Suprapubic skin (tissue), 4 donors: ENCODE measurements around the gene SSR1. TPM values are rescaled to one million over a fixed set of nuclear protein-coding genes. Genes with fewer than 3 reads are reported as not detected.

ENCODE experiments used
- DNase-seq, 2 donors: peaks; one replicate each; pipeline ENCODE4 v3.0.0-alpha.2; 2019; ENCODE audit warnings: low spot score in 2 of 2
- H3K27ac ChIP-seq: fragments of 200-600 bp; sonication (generic); one replicate; pipeline ENCODE4 v1.5.1; 2019
- H3K27me3 ChIP-seq: fragments of 200-600 bp; sonication (generic); one replicate; pipeline ENCODE4 v1.5.1; 2019
- H3K36me3 ChIP-seq: fragments of 200-600 bp; sonication (generic); one replicate; pipeline ENCODE4 v1.5.1; 2019
- H3K4me1 ChIP-seq: fragments of 200-600 bp; sonication (generic); one replicate; pipeline ENCODE4 v1.5.1; 2019
- H3K4me3 ChIP-seq: fragments of 200-600 bp; sonication (generic); one replicate; pipeline ENCODE4 v1.5.1; 2019; ENCODE audit warnings: mild to moderate bottlenecking
- H3K9me3 ChIP-seq: fragments of 200-600 bp; sonication (generic); one replicate; pipeline ENCODE4 v1.5.1; 2019
- EP300 ChIP-seq: sonication (generic); formaldehyde crosslinking; IDR thresholded peaks from one replicate; pipeline ENCODE4 v1.6.1; 2017; ENCODE audit warnings: antibody characterized with exemption
- POLR2A ChIP-seq, 2 donors: fragments of 450-650 bp; IDR thresholded peaks; one replicate each; pipeline ENCODE4 v1.6.1; 2017; ENCODE audit warnings: antibody characterized with exemption in 2 of 2, mild to moderate bottlenecking in 2 of 2, moderate library complexity in 2 of 2
- POLR2AphosphoS5 ChIP-seq, 3 donors: sonication (generic); formaldehyde crosslinking; IDR thresholded peaks; one replicate each; pipeline ENCODE4 v1.6.1; 2017; ENCODE audit warnings: antibody characterized with exemption in 3 of 3
- WGBS: methylation state at CpG from one replicate; pipeline ENCODE4 v1.1.5; 2018; 5-methylcytosine and 5-hydroxymethylcytosine counted together
- total RNA-seq, 4 donors: library from RNA; depleted of rRNA; stranded (reverse); fragments of >200 nt; gene quantifications; one replicate each; pipeline ENCODE4 v1.1.0, GENCODE V29; 2016
- TF ChIP-seq, protein P1 (sequence below), 2 donors: fragments of 200-600 bp in 1 of 2; fragments of 450-650 bp in 1 of 2; sonication (generic) in 1 of 2; IDR thresholded peaks; one replicate each; pipeline ENCODE4 v1.5.1; 2016 to 2019; ENCODE audit warnings: antibody characterized with exemption in 2 of 2, mild to moderate bottlenecking in 1 of 2, moderate library complexity in 1 of 2

Gene SSR1
- total RNA-seq, 4 donors from 2014 or later = 28.9 to 74.6 (median 39.2) TPM

- no peaks in the 10 kb centered on the region for H3K27me3 ChIP-seq
- WGBS = 73% methylated on average over 5 of the region's 5 CpGs
- peaks cover 26% of the 10 kb centered on the region for H3K36me3 ChIP-seq
- TF ChIP-seq, protein P1, sequence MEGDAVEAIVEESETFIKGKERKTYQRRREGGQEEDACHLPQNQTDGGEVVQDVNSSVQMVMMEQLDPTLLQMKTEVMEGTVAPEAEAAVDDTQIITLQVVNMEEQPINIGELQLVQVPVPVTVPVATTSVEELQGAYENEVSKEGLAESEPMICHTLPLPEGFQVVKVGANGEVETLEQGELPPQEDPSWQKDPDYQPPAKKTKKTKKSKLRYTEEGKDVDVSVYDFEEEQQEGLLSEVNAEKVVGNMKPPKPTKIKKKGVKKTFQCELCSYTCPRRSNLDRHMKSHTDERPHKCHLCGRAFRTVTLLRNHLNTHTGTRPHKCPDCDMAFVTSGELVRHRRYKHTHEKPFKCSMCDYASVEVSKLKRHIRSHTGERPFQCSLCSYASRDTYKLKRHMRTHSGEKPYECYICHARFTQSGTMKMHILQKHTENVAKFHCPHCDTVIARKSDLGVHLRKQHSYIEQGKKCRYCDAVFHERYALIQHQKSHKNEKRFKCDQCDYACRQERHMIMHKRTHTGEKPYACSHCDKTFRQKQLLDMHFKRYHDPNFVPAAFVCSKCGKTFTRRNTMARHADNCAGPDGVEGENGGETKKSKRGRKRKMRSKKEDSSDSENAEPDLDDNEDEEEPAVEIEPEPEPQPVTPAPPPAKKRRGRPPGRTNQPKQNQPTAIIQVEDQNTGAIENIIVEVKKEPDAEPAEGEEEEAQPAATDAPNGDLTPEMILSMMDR (IDR thresholded peaks at IDR 0.05) = no peak
- H3K4me1 ChIP-seq = peaks cover 47% of the 10 kb centered on the region
- no peak overlapping the region for H3K4me3 ChIP-seq
- H3K27ac ChIP-seq = no peak overlapping the region
- no peaks in the 10 kb centered on the region for H3K9me3 ChIP-seq
- DNase-seq = no peak
Observed at GRCh38 chr6:7239590-7239948, 73.4 kb downstream of the SSR1 start.

DNA sequence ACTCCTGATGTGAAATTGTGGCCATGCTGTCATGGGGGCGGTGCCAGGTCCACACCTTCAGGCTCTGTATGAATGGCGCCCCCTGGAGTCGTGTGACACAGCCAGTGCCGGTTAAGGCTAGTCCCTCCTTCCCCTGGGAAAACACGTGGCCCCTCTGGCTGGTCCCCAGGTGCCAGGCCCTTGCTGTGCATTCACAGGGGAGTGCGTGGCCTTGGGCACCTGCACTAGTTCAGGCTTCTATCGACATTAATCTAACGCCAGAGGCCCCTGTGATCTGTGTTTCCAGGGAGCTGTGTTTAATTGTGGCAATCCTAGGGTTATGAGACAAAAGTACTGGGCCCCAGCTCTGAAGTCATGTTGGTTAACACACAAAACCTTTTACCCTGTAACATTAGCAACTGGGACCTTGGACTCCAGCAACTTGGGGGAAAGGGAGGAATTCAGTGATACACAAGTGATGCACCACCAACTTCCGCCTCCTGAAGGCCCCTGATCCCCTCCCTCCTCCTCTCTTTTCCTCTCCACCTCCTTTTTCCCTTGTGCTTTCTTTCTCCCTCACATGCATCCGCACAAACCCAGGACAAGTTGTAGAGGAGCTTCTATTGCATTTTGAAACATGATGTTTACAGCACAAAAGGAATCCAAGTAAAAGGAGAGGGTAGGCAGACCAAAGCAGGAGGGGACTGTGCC is 74.0 kb downstream of the SSR1 start:
- Histone ChIP-seq H3K4me1 (peaks cover 47% of the 10 kb centered on the region), H3K27me3 (no peaks in the 10 kb centered on the region), H3K27ac (no peak overlapping the region), H3K4me3 (no peak overlapping the region), H3K9me3 (no peaks in the 10 kb centered on the region), H3K36me3 (peaks cover 27% of the 10 kb centered on the region)
- 83% methylated on average over 3 of the region's 10 CpGs for WGBS
- peak; percentile 89 to 94 for DNase-seq
- TF ChIP-seq, protein P1 (IDR thresholded peaks at IDR 0.05) = peak; percentile 59 to 60
- no peak for TF ChIP-seq POLR2A (IDR thresholded peaks at IDR 0.05)

GRCh38 chr6:7238526-7238899 is 74.5 kb downstream of the SSR1 start:
- peaks cover 32% of the 10 kb centered on the region for H3K36me3 ChIP-seq
- no peak for DNase-seq
- no peaks in the 10 kb centered on the region for H3K9me3 ChIP-seq
- H3K27ac ChIP-seq = no peak overlapping the region
- 91% methylated on average over 5 of the region's 5 CpGs for WGBS
- H3K27me3 ChIP-seq = no peaks in the 10 kb centered on the region
- TF ChIP-seq POLR2AphosphoS5 (IDR thresholded peaks at IDR 0.05) (no peak), POLR2A (IDR thresholded peaks at IDR 0.05) (no peak), EP300 (no peak)
- TF ChIP-seq, protein P1 (IDR thresholded peaks at IDR 0.05) = no peak
- no peak overlapping the region for H3K4me3 ChIP-seq
- H3K4me1 ChIP-seq = peaks cover 45% of the 10 kb centered on the region

DNA sequence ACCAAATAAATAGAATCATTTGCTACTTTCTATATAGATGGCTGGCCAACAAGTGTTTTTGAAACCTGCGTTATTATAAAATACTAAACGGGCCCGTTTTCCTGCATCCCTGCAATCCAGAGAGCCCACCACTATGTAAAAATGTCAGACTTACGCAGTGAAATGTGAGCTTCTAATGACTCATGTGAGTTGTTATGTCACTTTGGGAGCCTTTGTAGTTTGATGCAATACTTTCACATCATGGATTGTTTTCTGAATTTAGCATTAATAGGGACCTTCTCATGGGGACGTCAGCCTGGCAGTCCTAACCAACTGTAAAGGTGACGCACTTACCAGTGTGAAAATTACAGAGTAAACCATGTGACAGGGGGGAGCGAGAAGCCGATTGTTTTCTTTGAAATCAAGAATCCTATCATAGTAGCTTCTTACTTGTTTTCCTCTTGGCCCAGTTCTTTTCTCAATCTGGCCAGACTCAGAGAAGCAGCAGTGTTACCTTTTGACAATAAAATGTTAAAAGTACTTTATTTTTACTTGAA is 75.3 kb downstream of the SSR1 start:
- peak in 1 of 2 donors; percentile 11 for DNase-seq
- no peaks in the 10 kb centered on the region for H3K27me3 ChIP-seq
- H3K27ac ChIP-seq = no peak overlapping the region
- peaks cover 37% of the 10 kb centered on the region for H3K4me1 ChIP-seq
- H3K9me3 ChIP-seq = no peaks in the 10 kb centered on the region
- no peak overlapping the region for H3K4me3 ChIP-seq
- WGBS = 91% methylated on average over 8 of the region's 8 CpGs
- H3K36me3 ChIP-seq = peaks cover 33% of the 10 kb centered on the region
- TF ChIP-seq EP300 (no peak), POLR2AphosphoS5 (IDR thresholded peaks at IDR 0.05) (no peak)

GRCh38 chr6:7236306-7237209 is 76.4 kb downstream of the SSR1 start:
- H3K4me3 ChIP-seq = no peak overlapping the region
- H3K36me3 ChIP-seq = peaks cover 37% of the 10 kb centered on the region
- DNase-seq = peak in 1 of 2 donors; percentile 16
- H3K27me3 ChIP-seq = no peaks in the 10 kb centered on the region
- H3K9me3 ChIP-seq = no peaks in the 10 kb centered on the region
- peak overlapping the region; percentile 67 for H3K27ac ChIP-seq
- H3K4me1 ChIP-seq = peaks cover 27% of the 10 kb centered on the region
- TF ChIP-seq POLR2A (IDR thresholded peaks at IDR 0.05) = no peak
- TF ChIP-seq, protein P1 (IDR thresholded peaks at IDR 0.05) = no peak
- no peak for TF ChIP-seq EP300
- TF ChIP-seq POLR2AphosphoS5 (IDR thresholded peaks at IDR 0.05) = no peak
- 52% methylated on average over 8 of the region's 8 CpGs for WGBS
